BLaER1 (cell line): ENCODE results near the gene HADH.

Experiments used
- H3K27ac ChIP-seq: shearing (Covaris generic); formaldehyde crosslinking; 2 replicates; pipeline ENCODE4 v1.8.1; 2022
- H3K27me3 ChIP-seq: shearing (Covaris generic); formaldehyde crosslinking; 2 replicates; pipeline ENCODE4 v1.8.1; 2022
- H3K36me3 ChIP-seq: shearing (Covaris generic); formaldehyde crosslinking; 2 replicates; pipeline ENCODE4 v1.8.1; 2022
- H3K4me1 ChIP-seq: shearing (Covaris generic); formaldehyde crosslinking; 2 replicates; pipeline ENCODE4 v1.8.1; 2022
- H3K4me2 ChIP-seq: shearing (Covaris generic); formaldehyde crosslinking; 2 replicates; pipeline ENCODE4 v1.8.1; 2022
- H3K4me3 ChIP-seq: shearing (Covaris generic); formaldehyde crosslinking; 2 replicates; pipeline ENCODE4 v1.8.1; 2022
- H3K9ac ChIP-seq: shearing (Covaris generic); formaldehyde crosslinking; 2 replicates; pipeline ENCODE4 v1.8.1; 2022
- H3K9me3 ChIP-seq: shearing (Covaris generic); formaldehyde crosslinking; 2 replicates; pipeline ENCODE4 v1.8.1; 2022
- H4K20me1 ChIP-seq: shearing (Covaris generic); formaldehyde crosslinking; 2 replicates; pipeline ENCODE4 v1.8.1; 2022
- Cebpa-rat ChIP-seq: shearing (Covaris generic); IDR thresholded peaks from 2 replicates; pipeline ENCODE4 v1.8.1; 2022

Gene HADH

GRCh38 chr4:107993969-107994368, 4.3 kb downstream of the HADH start:
- 0 out of 2 replicates have a peak overlapping the region, but pooled peaks have one; percentile 11 for H3K4me3 ChIP-seq
- peaks cover 40% of the 10 kb centered on the region for H3K36me3 ChIP-seq
- no peak for TF ChIP-seq Cebpa-rat
- H3K9me3 ChIP-seq, result peaks cover under 1% of the 10 kb centered on the region; the same call in 1 of the 2 replicates
- H3K27ac ChIP-seq, result peak overlapping the region; percentile 21; the same call in 1 of the 2 replicates
- H3K4me1 ChIP-seq, result peaks cover 87% of the 10 kb centered on the region
- H3K9ac ChIP-seq, result peak overlapping the region; percentile 28; the same call in 1 of the 2 replicates
- peaks cover 63% of the 10 kb centered on the region for H4K20me1 ChIP-seq
- peak overlapping the region; percentile 88 for H3K4me2 ChIP-seq
- no peaks in the 10 kb centered on the region for H3K27me3 ChIP-seq

- peaks cover 63% of the 10 kb centered on the region for H4K20me1 ChIP-seq
- peak overlapping the region; percentile 88 for H3K4me2 ChIP-seq
- no peak for TF ChIP-seq Cebpa-rat
- no peaks in the 10 kb centered on the region for H3K27me3 ChIP-seq
- peaks cover 83% of the 10 kb centered on the region for H3K4me1 ChIP-seq
- no peak overlapping the region for H3K4me3 ChIP-seq
- H3K27ac ChIP-seq, result peak overlapping the region; percentile 21; the same call in 1 of the 2 replicates
- H3K36me3 ChIP-seq, result peaks cover 47% of the 10 kb centered on the region
- no peak overlapping the region for H3K9ac ChIP-seq
- H3K9me3 ChIP-seq, result peaks cover 3% of the 10 kb centered on the region; the same call in 1 of the 2 replicates
Observed at GRCh38 chr4:107994894-107995293, 5.2 kb downstream of the HADH start.

- Histone ChIP-seq H3K4me2 (peak overlapping the region; percentile 85), H4K20me1 (peaks cover 46% of the 10 kb centered on the region), H3K27ac (peak overlapping the region; percentile 32), H3K9ac (peak overlapping the region; percentile 57; the same call in 1 of the 2 replicates), H3K36me3 (peaks cover 70% of the 10 kb centered on the region), H3K27me3 (no peaks in the 10 kb centered on the region), H3K4me1 (peaks cover 78% of the 10 kb centered on the region), H3K9me3 (peaks cover 18% of the 10 kb centered on the region), H3K4me3 (0 out of 2 replicates have a peak overlapping the region, but pooled peaks have one; percentile 8)
- no peak for TF ChIP-seq Cebpa-rat
Observed at GRCh38 chr4:107996949-107997788, 7.5 kb downstream of the HADH start.

DNA sequence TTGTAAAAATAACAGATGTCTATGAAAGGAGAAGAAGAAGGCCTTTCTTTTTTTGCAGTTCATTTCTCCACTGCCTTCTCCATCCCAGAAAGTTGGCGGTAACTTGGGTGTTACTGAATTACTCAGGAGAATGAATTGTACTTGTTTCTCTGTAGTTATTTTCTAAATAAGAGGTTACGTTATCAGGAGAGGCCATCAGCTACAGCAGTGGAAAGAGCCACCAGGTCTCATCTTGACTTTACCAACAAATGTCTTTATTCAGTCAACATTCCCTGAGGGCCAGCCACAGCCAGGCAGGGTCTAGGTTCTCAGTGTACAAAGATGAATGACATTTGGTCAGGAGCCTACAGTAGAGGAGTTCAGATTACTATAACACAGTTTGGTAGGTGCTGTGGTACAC, 8.1 kb downstream of the HADH start:
- peaks cover 76% of the 10 kb centered on the region for H3K36me3 ChIP-seq
- H3K4me3 ChIP-seq, result no peak overlapping the region
- H3K9me3 ChIP-seq, result peaks cover 19% of the 10 kb centered on the region
- peak overlapping the region; percentile 32 for H3K27ac ChIP-seq
- peaks cover 72% of the 10 kb centered on the region for H3K4me1 ChIP-seq
- H3K4me2 ChIP-seq, result peak overlapping the region; percentile 85
- peak overlapping the region; percentile 57; the same call in 1 of the 2 replicates for H3K9ac ChIP-seq
- TF ChIP-seq Cebpa-rat, result no peak
- H4K20me1 ChIP-seq, result peaks cover 40% of the 10 kb centered on the region
- H3K27me3 ChIP-seq, result no peaks in the 10 kb centered on the region

- Histone ChIP-seq H3K9ac (no peak overlapping the region), H3K4me3 (no peak overlapping the region), H3K9me3 (peaks cover 19% of the 10 kb centered on the region), H3K36me3 (peaks cover 76% of the 10 kb centered on the region), H3K4me2 (no peak overlapping the region), H3K4me1 (peaks cover 67% of the 10 kb centered on the region), H3K27me3 (no peaks in the 10 kb centered on the region), H3K27ac (no peak overlapping the region), H4K20me1 (peaks cover 17% of the 10 kb centered on the region)
- TF ChIP-seq Cebpa-rat, result no peak; the same call in 1 of the 2 replicates
Observed at GRCh38 chr4:107999932-108000539, 10.3 kb downstream of the HADH start.

DNA sequence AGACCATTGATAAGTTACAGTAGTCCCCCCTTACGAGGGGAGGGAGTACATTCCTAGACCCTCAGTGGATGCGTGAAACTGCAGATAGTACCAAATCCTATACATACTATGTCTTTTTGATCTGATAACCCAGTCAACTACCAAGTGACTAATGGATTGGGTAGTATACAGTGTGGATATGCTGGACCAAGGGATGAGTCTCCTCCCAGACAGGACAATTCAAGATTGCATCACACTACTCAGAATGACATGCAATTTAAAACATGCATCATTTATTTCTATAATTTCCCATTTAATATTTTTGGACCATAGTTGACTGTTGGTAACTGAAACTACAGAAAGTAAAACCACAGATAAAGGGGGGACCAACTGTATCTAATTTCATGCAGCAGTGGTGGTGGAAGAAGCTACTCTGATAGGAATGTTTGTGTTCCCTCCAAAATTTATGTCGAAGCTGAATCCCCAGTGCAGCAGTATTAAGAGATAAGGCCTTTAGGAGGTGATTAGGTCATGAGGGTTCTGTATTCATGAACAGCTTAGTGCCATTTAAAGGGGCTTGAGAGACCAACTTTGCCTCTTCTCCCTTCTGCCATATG, 11.9 kb downstream of the HADH start:
- Histone ChIP-seq H3K4me3 (no peak overlapping the region), H3K4me1 (peaks cover 52% of the 10 kb centered on the region), H4K20me1 (peaks cover 6% of the 10 kb centered on the region; the same call in 1 of the 2 replicates), H3K36me3 (peaks cover 71% of the 10 kb centered on the region), H3K27ac (no peak overlapping the region), H3K9me3 (peaks cover 23% of the 10 kb centered on the region), H3K27me3 (no peaks in the 10 kb centered on the region), H3K4me2 (0 out of 2 replicates have a peak overlapping the region, but pooled peaks have one; percentile 4), H3K9ac (no peak overlapping the region)
- TF ChIP-seq Cebpa-rat, result no peak

GRCh38 chr4:108003982-108004515, 14.4 kb downstream of the HADH start:
- Histone ChIP-seq H3K4me1 (peaks cover 28% of the 10 kb centered on the region), H4K20me1 (peaks cover 4% of the 10 kb centered on the region; the same call in 1 of the 2 replicates), H3K4me3 (no peak overlapping the region), H3K36me3 (peaks cover 67% of the 10 kb centered on the region), H3K4me2 (peak overlapping the region; percentile 56), H3K27me3 (no peaks in the 10 kb centered on the region), H3K9ac (no peak overlapping the region), H3K27ac (no peak overlapping the region), H3K9me3 (peaks cover 29% of the 10 kb centered on the region)
- no peak for TF ChIP-seq Cebpa-rat

GRCh38 chr4:108004646-108005045, 15.0 kb downstream of the HADH start:
- H4K20me1 ChIP-seq, result peaks cover 4% of the 10 kb centered on the region; the same call in 1 of the 2 replicates
- no peak for TF ChIP-seq Cebpa-rat
- H3K4me2 ChIP-seq, result no peak overlapping the region
- H3K9ac ChIP-seq, result no peak overlapping the region
- H3K36me3 ChIP-seq, result peaks cover 67% of the 10 kb centered on the region
- H3K27me3 ChIP-seq, result no peaks in the 10 kb centered on the region
- peaks cover 28% of the 10 kb centered on the region for H3K4me1 ChIP-seq
- H3K9me3 ChIP-seq, result peaks cover 33% of the 10 kb centered on the region
- no peak overlapping the region for H3K27ac ChIP-seq
- H3K4me3 ChIP-seq, result no peak overlapping the region

GRCh38 chr4:108005807-108006206, 16.1 kb downstream of the HADH start:
- H4K20me1 ChIP-seq, result peaks cover 4% of the 10 kb centered on the region; the same call in 1 of the 2 replicates
- peaks cover 68% of the 10 kb centered on the region for H3K36me3 ChIP-seq
- H3K9me3 ChIP-seq, result peaks cover 29% of the 10 kb centered on the region
- no peak overlapping the region for H3K27ac ChIP-seq
- no peak overlapping the region for H3K9ac ChIP-seq
- no peak overlapping the region for H3K4me2 ChIP-seq
- H3K4me3 ChIP-seq, result no peak overlapping the region
- no peaks in the 10 kb centered on the region for H3K27me3 ChIP-seq
- peaks cover 28% of the 10 kb centered on the region for H3K4me1 ChIP-seq
- no peak for TF ChIP-seq Cebpa-rat
